Measurements from ENCODE around the gene GPC1. TPM values are rescaled to one million over a fixed set of nuclear protein-coding genes. Genes with fewer than 3 reads are reported as not detected.
A peak's percentile ranks its signal among the peaks of the same experiment; 100 is the strongest.

The GPC1 gene
- total and polyA plus RNA-seq, 10 of the 15 experiments (the other 5 are each of a cell fraction or from before 2014, with no cell fraction given), result 0.06 to 0.77 (median 0.23) TPM; not detected in 3

DNA sequence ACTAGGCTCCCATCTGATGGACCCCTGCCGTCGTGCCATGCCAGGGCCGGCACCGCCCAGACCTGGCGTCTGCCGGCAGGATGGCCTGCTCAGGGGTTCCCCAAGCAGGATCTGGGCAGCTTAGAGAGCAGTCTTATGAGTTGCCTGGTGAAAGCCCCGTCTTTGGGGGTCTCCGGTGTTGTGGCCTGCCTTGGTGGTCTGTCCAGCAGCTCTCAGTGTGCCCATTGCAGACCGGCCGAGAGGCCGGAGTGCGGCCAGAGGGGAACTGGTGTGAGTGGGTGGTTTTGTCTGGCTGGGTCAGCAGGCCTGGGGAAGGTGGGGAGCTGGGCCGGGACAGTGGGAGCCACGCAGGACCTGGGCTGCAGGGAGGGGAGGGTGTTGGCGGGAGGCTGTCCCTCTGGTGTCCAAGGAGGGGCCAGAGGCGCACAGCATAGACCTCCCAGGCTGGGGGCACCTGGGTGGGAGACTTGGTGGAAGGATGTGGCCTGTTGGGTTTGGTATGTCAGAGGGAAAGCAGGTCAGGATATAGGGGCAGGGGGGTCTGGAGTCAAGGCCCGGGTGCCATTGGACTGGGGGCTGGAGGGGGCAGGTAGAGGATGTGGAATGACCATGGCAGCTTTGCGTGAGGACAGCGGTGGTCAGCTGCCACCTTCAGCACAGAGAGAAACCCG is 16.5 kb downstream of the GPC1 start (continued):
- TF ChIP-seq, protein P1, sequence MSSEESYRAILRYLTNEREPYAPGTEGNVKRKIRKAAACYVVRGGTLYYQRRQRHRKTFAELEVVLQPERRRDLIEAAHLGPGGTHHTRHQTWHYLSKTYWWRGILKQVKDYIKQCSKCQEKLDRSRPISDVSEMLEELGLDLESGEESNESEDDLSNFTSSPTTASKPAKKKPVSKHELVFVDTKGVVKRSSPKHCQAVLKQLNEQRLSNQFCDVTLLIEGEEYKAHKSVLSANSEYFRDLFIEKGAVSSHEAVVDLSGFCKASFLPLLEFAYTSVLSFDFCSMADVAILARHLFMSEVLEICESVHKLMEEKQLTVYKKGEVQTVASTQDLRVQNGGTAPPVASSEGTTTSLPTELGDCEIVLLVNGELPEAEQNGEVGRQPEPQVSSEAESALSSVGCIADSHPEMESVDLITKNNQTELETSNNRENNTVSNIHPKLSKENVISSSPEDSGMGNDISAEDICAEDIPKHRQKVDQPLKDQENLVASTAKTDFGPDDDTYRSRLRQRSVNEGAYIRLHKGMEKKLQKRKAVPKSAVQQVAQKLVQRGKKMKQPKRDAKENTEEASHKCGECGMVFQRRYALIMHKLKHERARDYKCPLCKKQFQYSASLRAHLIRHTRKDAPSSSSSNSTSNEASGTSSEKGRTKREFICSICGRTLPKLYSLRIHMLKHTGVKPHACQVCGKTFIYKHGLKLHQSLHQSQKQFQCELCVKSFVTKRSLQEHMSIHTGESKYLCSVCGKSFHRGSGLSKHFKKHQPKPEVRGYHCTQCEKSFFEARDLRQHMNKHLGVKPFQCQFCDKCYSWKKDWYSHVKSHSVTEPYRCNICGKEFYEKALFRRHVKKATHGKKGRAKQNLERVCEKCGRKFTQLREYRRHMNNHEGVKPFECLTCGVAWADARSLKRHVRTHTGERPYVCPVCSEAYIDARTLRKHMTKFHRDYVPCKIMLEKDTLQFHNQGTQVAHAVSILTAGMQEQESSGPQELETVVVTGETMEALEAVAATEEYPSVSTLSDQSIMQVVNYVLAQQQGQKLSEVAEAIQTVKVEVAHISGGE (CRISPR knock-in tag; IDR thresholded peaks at IDR 0.05), result no peak
- no peak for TF ChIP-seq CREB1 (IDR thresholded peaks at IDR 0.05; ENCODE audit: low read depth)
- TF ChIP-seq NR2F1 (conservative IDR thresholded peaks at IDR 0.05), result no peak
- no peak for TF ChIP-seq RAD51 (IDR thresholded peaks at IDR 0.05)

DNA sequence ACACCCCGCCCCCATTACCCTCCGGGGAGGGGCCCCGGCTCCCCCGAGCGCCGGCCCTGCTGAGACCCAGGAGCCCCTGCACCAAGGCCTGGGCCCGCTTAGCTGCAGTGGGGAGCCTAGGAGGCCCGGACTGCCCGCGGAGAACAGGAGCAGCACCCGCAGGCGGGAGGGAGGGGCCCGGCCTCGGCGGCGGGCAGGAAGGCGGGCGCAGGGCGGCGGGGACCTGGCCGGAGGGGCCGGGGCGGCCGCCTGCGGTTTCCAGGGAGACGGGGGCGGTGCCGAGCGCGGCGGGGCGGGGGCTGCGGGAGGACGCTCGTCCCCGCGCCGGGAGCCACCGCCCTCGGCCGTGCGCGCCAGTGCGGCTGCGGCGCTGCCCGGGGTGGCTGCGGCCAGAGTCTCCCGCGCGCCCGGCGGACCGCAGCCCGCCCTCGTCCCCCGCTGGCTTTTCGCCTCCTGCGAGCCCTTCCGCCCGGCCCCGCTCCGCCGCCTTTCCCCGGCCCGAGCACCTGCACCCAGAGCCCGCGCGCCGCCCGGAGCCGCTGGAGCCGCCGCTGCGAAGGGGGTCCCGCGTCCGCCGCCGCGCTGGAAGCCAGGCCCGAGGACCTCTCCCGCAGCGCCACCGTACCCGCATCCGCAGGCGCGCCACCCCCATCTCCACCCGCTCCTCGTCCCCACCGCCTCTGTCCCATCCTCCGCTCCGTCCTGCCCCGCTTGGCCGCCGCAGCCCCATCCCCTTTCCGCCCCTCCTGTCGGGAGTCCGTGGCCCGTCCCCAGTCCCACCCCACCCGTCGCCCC is 17.2 kb downstream of the GPC1 start:
- no peak for TF ChIP-seq ZNF217 (IDR thresholded peaks at IDR 0.05)
- TF ChIP-seq, protein P2, sequence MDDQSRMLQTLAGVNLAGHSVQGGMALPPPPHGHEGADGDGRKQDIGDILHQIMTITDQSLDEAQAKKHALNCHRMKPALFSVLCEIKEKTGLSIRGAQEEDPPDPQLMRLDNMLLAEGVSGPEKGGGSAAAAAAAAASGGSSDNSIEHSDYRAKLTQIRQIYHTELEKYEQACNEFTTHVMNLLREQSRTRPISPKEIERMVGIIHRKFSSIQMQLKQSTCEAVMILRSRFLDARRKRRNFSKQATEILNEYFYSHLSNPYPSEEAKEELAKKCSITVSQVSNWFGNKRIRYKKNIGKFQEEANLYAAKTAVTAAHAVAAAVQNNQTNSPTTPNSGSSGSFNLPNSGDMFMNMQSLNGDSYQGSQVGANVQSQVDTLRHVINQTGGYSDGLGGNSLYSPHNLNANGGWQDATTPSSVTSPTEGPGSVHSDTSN (IDR thresholded peaks at IDR 0.05; ENCODE audit: insufficient replicate concordance, low read depth, low read length), result no peak
- TF ChIP-seq BMI1 (IDR thresholded peaks at IDR 0.05; ENCODE audit: borderline replicate concordance), result no peak
- TF ChIP-seq SUZ12 (IDR thresholded peaks at IDR 0.05; ENCODE audit: unreplicated experiment), result peak; percentile 88
- POLR2A ChIA-PET, result no interaction called here
- 0 out of 2 replicates have a peak overlapping the region, but pooled peaks have one; percentile 42 for H3K4me2 ChIP-seq (ENCODE audit: control insufficient read depth, insufficient read depth)
- SMC1A ChIA-PET (ENCODE audit: uncharacterized antibody, unreplicated experiment), result no interaction called here
- CTCF ChIA-PET, result no interaction called here
- H3K27ac ChIP-seq (ENCODE audit: control insufficient read depth, insufficient read depth), result no peak overlapping the region
- ATAC-seq (peak; percentile 30; the same call in 2 of the 3 replicates), FAIRE-seq (no peak), DNase-seq (ENCODE audit: low read depth, low spot score) (no peak)
- H3K27me3 ChIP-seq (replicated peaks in 1 of 2; ENCODE audit: control insufficient read depth in 2 of 2, insufficient read depth in 2 of 2, low read length in 1 of 2), result peaks cover 11 to 12% of the 10 kb centered on the region in 2 experiments
- H3K79me2 ChIP-seq (ENCODE audit: control insufficient read depth, insufficient read depth, low read length), result no peaks in the 10 kb centered on the region
- H3K36me3 ChIP-seq (ENCODE audit: control insufficient read depth in 2 of 2, insufficient read depth in 2 of 2, low read length in 1 of 2), result no peaks in the 10 kb centered on the region
- no peak overlapping the region for H3K4me3 ChIP-seq
- in situ Hi-C loops (cut with MboI), result no loop called here
- no peak overlapping the region for H2AFZ ChIP-seq (ENCODE audit: control insufficient read depth, low read depth, low read length)
- H3K9ac ChIP-seq (ENCODE audit: control insufficient read depth, insufficient read depth, low read length), result no peak overlapping the region
- intact Hi-C loops (cut with micrococcal nuclease; ENCODE audit: unreplicated experiment), result no loop called here
- no TSS peak for BruUV-seq (replicated peaks)
- WGBS (ENCODE audit: insufficient coverage, insufficient replicate concordance, low lambda C conversion rate, missing lambda C conversion rate), result 3% methylated on average over 37 of the region's 103 CpGs
- RAD21 ChIA-PET (ENCODE audit: unreplicated experiment), result no interaction called here
- H4K20me1 ChIP-seq (ENCODE audit: control insufficient read depth, insufficient read depth), result no peaks in the 10 kb centered on the region
- no peaks in the 10 kb centered on the region for H3K9me3 ChIP-seq (replicated peaks; ENCODE audit: control insufficient read depth, insufficient read depth, low read length)
- H3K4me1 ChIP-seq (ENCODE audit: control insufficient read depth, insufficient read depth, low read length), result no peaks in the 10 kb centered on the region
